Measurements from ENCODE around the gene PLET1.

The PLET1 gene

DNA sequence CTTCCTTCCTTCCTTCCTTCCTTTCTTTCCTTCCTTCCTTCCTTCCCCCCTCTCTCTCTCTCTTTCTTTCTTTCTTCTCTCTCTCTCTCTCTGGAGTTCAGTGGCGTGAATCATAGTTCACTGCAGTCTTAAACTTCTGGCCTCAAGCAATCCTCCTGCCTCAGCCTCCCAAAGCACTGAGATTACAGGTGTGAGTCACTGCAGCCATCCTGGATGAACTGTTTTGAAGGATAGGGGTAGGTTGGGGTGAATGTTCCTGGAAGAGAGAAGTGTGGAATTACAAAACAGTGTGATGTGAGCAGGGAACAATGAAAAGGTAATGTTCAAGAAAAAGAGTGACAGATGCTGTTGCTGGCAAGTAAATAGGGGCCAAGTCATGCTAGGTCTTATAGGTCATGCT lies 12.4 kb upstream of the PLET1 start:
- no peaks in the 10 kb centered on the region for H4K20me1 ChIP-seq (ENCODE audit: insufficient read depth, low read length)
- no peaks in the 10 kb centered on the region for H3K36me3 ChIP-seq (replicated peaks; ENCODE audit: low read depth, low read length)
- no peaks in the 10 kb centered on the region for H3K27me3 ChIP-seq (ENCODE audit: low read depth, low read length)
- no peak overlapping the region for H2AFZ ChIP-seq (ENCODE audit: low read depth, low read length)
- H3K4me1 ChIP-seq (ENCODE audit: low read length), result no peaks in the 10 kb centered on the region
- H3K9me3 ChIP-seq (ENCODE audit: insufficient read depth, low read length), result no peaks in the 10 kb centered on the region
- no peak overlapping the region for H3K27ac ChIP-seq (ENCODE audit: low read length)
- no peak overlapping the region for H3K9ac ChIP-seq (ENCODE audit: low read length)
- no peak overlapping the region for H3K4me2 ChIP-seq (ENCODE audit: low read length)
- TF ChIP-seq EZH2phosphoT487 (IDR thresholded peaks at IDR 0.05; ENCODE audit: low read depth) (no peak), CTCF (IDR thresholded peaks at IDR 0.05; ENCODE audit: low read depth, low read length) (no peak)
- no peak overlapping the region for H3K4me3 ChIP-seq (ENCODE audit: low read length)
- H3K79me2 ChIP-seq (ENCODE audit: low read length), result no peaks in the 10 kb centered on the region

GRCh38 chr11:112271242-112271641 lies 10.6 kb upstream of the PLET1 start:
- Histone ChIP-seq H3K9ac (ENCODE audit: low read length) (no peak overlapping the region), H4K20me1 (ENCODE audit: insufficient read depth, low read length) (no peaks in the 10 kb centered on the region), H3K27me3 (ENCODE audit: low read depth, low read length) (no peaks in the 10 kb centered on the region), H3K79me2 (ENCODE audit: low read length) (no peaks in the 10 kb centered on the region), H3K4me3 (ENCODE audit: low read length) (no peak overlapping the region), H3K4me1 (ENCODE audit: low read length) (no peaks in the 10 kb centered on the region), H3K36me3 (replicated peaks; ENCODE audit: low read depth, low read length) (no peaks in the 10 kb centered on the region), H2AFZ (ENCODE audit: low read depth, low read length) (no peak overlapping the region), H3K4me2 (ENCODE audit: low read length) (no peak overlapping the region), H3K27ac (ENCODE audit: low read length) (no peak overlapping the region), H3K9me3 (ENCODE audit: insufficient read depth, low read length) (no peaks in the 10 kb centered on the region)
- TF ChIP-seq EZH2phosphoT487 (IDR thresholded peaks at IDR 0.05; ENCODE audit: low read depth), result no peak
- TF ChIP-seq CTCF (IDR thresholded peaks at IDR 0.05; ENCODE audit: low read depth, low read length), result no peak

- H3K36me3 ChIP-seq (replicated peaks; ENCODE audit: low read depth, low read length), result no peaks in the 10 kb centered on the region
- H3K9me3 ChIP-seq (ENCODE audit: insufficient read depth, low read length), result no peaks in the 10 kb centered on the region
- H3K79me2 ChIP-seq (ENCODE audit: low read length), result no peaks in the 10 kb centered on the region
- no peaks in the 10 kb centered on the region for H4K20me1 ChIP-seq (ENCODE audit: insufficient read depth, low read length)
- no peak for TF ChIP-seq CTCF (IDR thresholded peaks at IDR 0.05; ENCODE audit: low read depth, low read length)
- no peak for TF ChIP-seq EZH2phosphoT487 (IDR thresholded peaks at IDR 0.05; ENCODE audit: low read depth)
- no peak overlapping the region for H3K4me2 ChIP-seq (ENCODE audit: low read length)
- H3K9ac ChIP-seq (ENCODE audit: low read length), result no peak overlapping the region
- H3K4me3 ChIP-seq (ENCODE audit: low read length), result no peak overlapping the region
- H3K4me1 ChIP-seq (ENCODE audit: low read length), result no peaks in the 10 kb centered on the region
- no peaks in the 10 kb centered on the region for H3K27me3 ChIP-seq (ENCODE audit: low read depth, low read length)
- no peak overlapping the region for H3K27ac ChIP-seq (ENCODE audit: low read length)
- H2AFZ ChIP-seq (ENCODE audit: low read depth, low read length), result no peak overlapping the region
These were observed 10.0 kb upstream of the PLET1 start for GRCh38 chr11:112270551-112271180.

GRCh38 chr11:112269139-112269538 lies 8.5 kb upstream of the PLET1 start:
- no peak for TF ChIP-seq CTCF (IDR thresholded peaks at IDR 0.05; ENCODE audit: low read depth, low read length)
- no peak for TF ChIP-seq EZH2phosphoT487 (IDR thresholded peaks at IDR 0.05; ENCODE audit: low read depth)

More at GRCh38 chr11:112269139-112269538, 8.5 kb upstream of the PLET1 start:
- H3K79me2 ChIP-seq (ENCODE audit: low read length), result no peaks in the 10 kb centered on the region
- H3K27me3 ChIP-seq (ENCODE audit: low read depth, low read length), result no peaks in the 10 kb centered on the region
- no peak overlapping the region for H2AFZ ChIP-seq (ENCODE audit: low read depth, low read length)
- no peak overlapping the region for H3K4me2 ChIP-seq (ENCODE audit: low read length)
- H3K9me3 ChIP-seq (ENCODE audit: insufficient read depth, low read length), result no peaks in the 10 kb centered on the region
- H3K4me1 ChIP-seq (ENCODE audit: low read length), result no peaks in the 10 kb centered on the region
- no peaks in the 10 kb centered on the region for H3K36me3 ChIP-seq (replicated peaks; ENCODE audit: low read depth, low read length)
- H3K27ac ChIP-seq (ENCODE audit: low read length), result no peak overlapping the region
- H3K9ac ChIP-seq (ENCODE audit: low read length), result no peak overlapping the region
- H3K4me3 ChIP-seq (ENCODE audit: low read length), result no peak overlapping the region
- no peaks in the 10 kb centered on the region for H4K20me1 ChIP-seq (ENCODE audit: insufficient read depth, low read length)
